Measurements from ENCODE around the gene EXOSC5. TPM values are rescaled to one million over a fixed set of nuclear protein-coding genes. Genes with fewer than 3 reads are reported as not detected.
A peak's percentile ranks its signal among the peaks of the same experiment; 100 is the strongest.

EXOSC5 gene
- total and polyA plus RNA-seq, 9 of the 15 experiments (the other 6 are each of a cell fraction or from before 2014, with no cell fraction given), result 10.9 to 75.5 (median 37.8) TPM

DNA sequence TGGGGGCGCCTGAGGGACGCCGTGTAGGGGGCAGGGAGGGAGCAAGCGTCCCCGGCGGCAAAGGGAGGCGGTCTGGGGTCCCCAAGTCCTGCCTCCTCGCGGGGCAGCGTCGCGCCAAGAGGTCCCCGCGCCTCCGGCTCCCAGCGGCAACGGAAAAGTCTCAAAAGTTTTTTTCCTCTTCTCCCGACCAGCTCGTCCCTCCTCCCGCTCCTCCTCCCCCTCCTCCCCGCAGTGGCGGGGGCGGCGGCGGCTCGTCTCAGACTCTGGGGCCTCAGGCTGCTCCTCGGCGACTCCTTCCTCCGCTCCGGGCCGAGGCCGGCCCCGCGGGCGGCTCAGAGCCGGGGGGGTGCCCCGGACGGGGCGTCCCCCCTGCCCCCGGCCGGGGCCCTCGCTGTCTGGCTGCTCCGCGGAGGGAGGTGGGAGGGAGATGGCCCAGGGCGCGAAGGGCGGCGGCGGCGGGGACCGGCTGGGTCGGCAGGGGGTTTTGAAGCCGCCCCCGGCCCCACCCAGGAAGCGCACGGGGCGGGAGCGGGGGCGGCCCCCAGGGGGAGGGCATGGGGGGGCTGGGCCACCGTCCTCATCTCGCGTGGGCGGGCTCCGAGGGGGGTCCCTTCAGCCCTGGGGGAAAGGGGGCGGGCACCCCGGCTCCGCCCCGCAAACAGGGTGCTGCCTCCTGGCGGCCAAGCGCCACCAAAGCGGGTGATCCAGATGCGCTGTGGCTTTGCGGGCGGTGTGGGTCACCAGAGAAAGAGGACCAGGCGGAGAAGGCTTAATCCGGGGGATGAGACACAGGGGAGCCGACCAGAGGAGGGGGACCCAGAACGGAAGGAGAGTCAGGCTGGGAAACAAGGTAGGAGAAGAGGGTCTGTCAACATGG, 43.5 kb downstream of the EXOSC5 start, which contains the start of gene TGFB1:
Gene TGFB1 (minus strand): TSS at position 457 of the 877 bp plus-strand sequence. CDS start 878 bp downstream, outside the sequence.
- peaks cover 17% of the 10 kb centered on the region for H4K20me1 ChIP-seq (replicated peaks; ENCODE audit: control insufficient read depth, insufficient read depth, low read length)
- no peaks in the 10 kb centered on the region for H3K9me3 ChIP-seq (replicated peaks; ENCODE audit: control insufficient read depth, insufficient read depth, low read depth, low read length)
- peak within 1 kb of the TSS; percentile 85 to 99 for H3K9ac ChIP-seq (ENCODE audit: insufficient read depth in 1 of 2, low read depth in 2 of 2, low read length in 2 of 2)
- intact Hi-C loops (cut with micrococcal nuclease), result loop anchor here (5.0 kb wide), 2 partner anchors 46 to 91 kb away; partner anchors contain the start of gene HNRNPUL1
- BruUV-seq (replicated peaks), result TSS peak; percentile 74
- no peaks in the 10 kb centered on the region for H3K9me1 ChIP-seq (ENCODE audit: control insufficient read depth, insufficient read depth, low read length)
- ATAC-seq, result peak; percentile 74
- peak within 1 kb of the TSS; percentile 93 for H3K27ac ChIP-seq (ENCODE audit: extremely low read depth, low read depth, low read length)
- peak within 1 kb of the TSS; percentile 74 for H2AFZ ChIP-seq (ENCODE audit: low read depth, low read length)
- peak within 1 kb of the TSS; percentile 98 for H3K4me3 ChIP-seq
- peaks cover 27% of the 10 kb centered on the region for H3K36me3 ChIP-seq (ENCODE audit: control insufficient read depth, insufficient read depth, low read length)
- in situ Hi-C loops (cut with MboI), result no loop called here
- peak; percentile 94 to 99 (median 98) for DNase-seq (ENCODE audit: extremely low read depth in 1 of 4, low spot score in 3 of 4)
- ChIA-PET CTCF (ENCODE audit: low intra/inter-chr PET ratio) (interaction anchor here (0.7 kb wide), 1 partner anchor 245 kb away, joined by 3 read pairs; no protein-coding TSS in a partner anchor), POLR2A (interaction anchor here (0.6 to 3.1 kb wide), 4 partner anchors 10 to 1125 kb away, joined by 3 to 20 read pairs (median 6); partner anchors contain the start of gene B9D2)
- H3K79me2 ChIP-seq (ENCODE audit: control insufficient read depth, insufficient read depth, low read length), result peaks cover 58% of the 10 kb centered on the region
- WGBS (ENCODE audit: insufficient coverage, low coverage, missing lambda C conversion rate), result 1% methylated on average over 20 of the region's 78 CpGs
- no peaks in the 10 kb centered on the region for H3K27me3 ChIP-seq (ENCODE audit: control insufficient read depth in 2 of 2, insufficient read depth in 2 of 2, low read length in 2 of 2)
- H3K4me1 ChIP-seq (replicated peaks in 1 of 2; ENCODE audit: control insufficient read depth in 2 of 2, insufficient read depth in 2 of 2, low read length in 2 of 2), result peaks cover 11 to 49% of the 10 kb centered on the region in 2 experiments
- peak within 1 kb of the TSS; percentile 100 for H3K4me2 ChIP-seq (ENCODE audit: insufficient read depth, low read length)
- FAIRE-seq, result peak; percentile 82
- TF ChIP-seq SIN3A (IDR thresholded peaks at IDR 0.05; ENCODE audit: borderline replicate concordance in 2 of 2, control insufficient read depth in 1 of 2, low read depth in 2 of 2, low read length in 2 of 2) (peak in 1 of 2 experiments; percentile 80; a peak in 2 of 4 replicates), MXI1 (IDR thresholded peaks at IDR 0.05; ENCODE audit: low read depth, low read length) (no peak), ZNF224 (CRISPR knock-in tag; IDR thresholded peaks at IDR 0.05) (no peak), LARP7 (IDR thresholded peaks at IDR 0.05) (no peak), RBM17 (IDR thresholded peaks at IDR 0.05; ENCODE audit: borderline replicate concordance, low read depth, low read length) (no peak), ARID3B (CRISPR knock-in tag; IDR thresholded peaks at IDR 0.05; ENCODE audit: borderline replicate concordance) (no peak), KAT7 (CRISPR knock-in tag; IDR thresholded peaks at IDR 0.05; ENCODE audit: borderline replicate concordance) (no peak), ZFP36 (IDR thresholded peaks at IDR 0.05; ENCODE audit: low read depth, low read length, partially characterized antibody) (peak; percentile 54), ZNF431 (CRISPR knock-in tag; IDR thresholded peaks at IDR 0.05) (no peak), CBX8 (IDR thresholded peaks at IDR 0.05; ENCODE audit: borderline replicate concordance, extremely low read depth, low read depth, low read length, poor library complexity, severe bottlenecking) (no peak), ATF7 (IDR thresholded peaks at IDR 0.05) (no peak; the same call in 1 of the 2 replicates), SMAD1 (IDR thresholded peaks at IDR 0.05; ENCODE audit: low read depth, low read length, partially characterized antibody) (peak; percentile 29), ZNF253 (CRISPR knock-in tag; conservative IDR thresholded peaks at IDR 0.05) (no peak), JUND (IDR thresholded peaks at IDR 0.05; ENCODE audit: borderline replicate concordance, low read depth, low read length) (peak; percentile 42), JUND (tag; IDR thresholded peaks at IDR 0.05; ENCODE audit: borderline replicate concordance, low read depth, low read length) (no peak; the same call in 2 of the 3 replicates), HINFP (tag; conservative IDR thresholded peaks at IDR 0.05; ENCODE audit: low read depth) (no peak), LEF1 (IDR thresholded peaks at IDR 0.05) (no peak), MCM3 (IDR thresholded peaks at IDR 0.05) (no peak), HCFC1 (IDR thresholded peaks at IDR 0.05; ENCODE audit: low read depth, low read length) (no peak)
